LNCAP (cell line): ENCODE data around the gene HS3ST4.

Source experiments
- CTCF ChIP-seq: fragments of 450-650 bp; IDR thresholded peaks from 2 replicates; pipeline ENCODE4 v1.5.1; 2017; ENCODE audit warnings: mild to moderate bottlenecking

HS3ST4 gene

GRCh38 chr16:25799816-25800215, 108.1 kb downstream of the HS3ST4 start:
- no peak for TF ChIP-seq CTCF

DNA sequence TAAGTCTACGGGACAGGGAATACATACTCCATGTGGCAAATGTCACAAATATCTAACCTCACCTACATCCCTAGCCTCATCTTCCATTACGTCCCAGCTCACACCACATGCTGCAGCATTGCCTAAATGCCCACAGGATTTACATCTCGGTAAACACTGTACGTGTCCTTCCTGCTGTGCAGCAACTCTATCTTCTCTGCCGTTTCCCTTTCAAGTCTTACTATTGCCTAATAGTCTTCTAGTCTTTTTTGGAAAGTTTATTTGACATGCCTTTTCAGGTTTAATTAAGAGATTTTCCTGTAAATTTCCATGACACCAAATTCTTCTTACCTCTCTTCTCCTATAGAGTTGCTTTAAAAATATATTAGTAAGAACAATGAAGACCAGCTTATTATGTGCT, 120.5 kb downstream of the HS3ST4 start:
- no peak for TF ChIP-seq CTCF

DNA sequence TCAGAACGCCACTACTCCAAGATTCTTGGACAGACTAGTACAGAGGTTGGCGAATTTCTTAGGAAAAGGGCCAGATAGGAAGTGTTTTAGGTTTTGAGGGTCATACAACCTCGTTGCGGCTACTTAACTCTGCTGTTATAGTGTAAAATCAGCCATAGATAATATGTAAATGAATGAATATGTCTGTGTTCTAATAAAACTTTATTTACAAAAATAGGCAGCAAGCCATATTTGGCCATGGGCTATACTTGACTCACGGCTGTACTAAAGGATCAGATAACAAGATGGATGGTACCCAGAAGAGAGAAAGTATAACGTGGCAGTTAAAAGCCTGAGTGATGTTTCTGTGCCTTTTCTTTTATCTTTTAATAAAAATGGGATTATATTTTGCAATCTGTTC, 125.5 kb downstream of the HS3ST4 start:
- no peak for TF ChIP-seq CTCF

GRCh38 chr16:25817876-25818275, 126.1 kb downstream of the HS3ST4 start:
- TF ChIP-seq CTCF = no peak

DNA sequence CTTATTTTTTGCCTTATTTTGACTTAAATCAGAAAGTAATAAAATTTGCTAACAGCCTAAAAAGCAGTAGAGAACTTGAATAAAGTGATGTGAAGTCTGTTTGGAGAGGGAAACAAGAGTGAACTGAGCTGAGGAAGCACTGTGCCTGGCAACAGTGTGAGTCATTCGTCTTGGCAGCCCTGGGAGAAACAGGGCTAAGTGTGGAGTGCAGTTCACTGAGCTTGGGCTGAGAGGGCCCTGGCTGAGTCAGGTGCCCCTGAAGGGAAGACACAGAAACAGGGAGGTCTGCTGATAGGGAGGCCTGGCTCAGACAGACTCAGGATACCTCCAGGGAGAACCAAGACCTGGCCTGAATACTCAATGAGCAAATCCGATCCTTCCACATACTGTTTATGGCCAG, 132.1 kb downstream of the HS3ST4 start:
- no peak for TF ChIP-seq CTCF

DNA sequence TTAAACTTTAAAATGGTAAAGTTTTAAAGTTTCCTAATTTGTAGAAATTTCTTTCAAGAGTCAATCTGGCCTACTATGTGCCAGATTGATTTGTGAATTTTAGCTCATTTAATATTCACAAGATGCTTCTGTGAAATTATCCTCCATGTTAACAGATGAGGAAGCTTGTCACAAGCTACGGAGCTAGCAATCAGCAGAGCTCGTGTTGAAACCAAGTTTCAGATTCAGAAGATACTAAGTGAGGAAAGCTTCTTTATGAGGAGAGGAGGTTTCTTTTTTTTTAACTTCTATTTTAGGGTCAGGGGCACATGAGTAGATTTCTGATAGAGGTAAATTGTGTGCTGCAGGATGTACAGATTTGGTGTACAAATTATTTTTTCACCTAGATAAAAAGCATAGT, 135.9 kb downstream of the HS3ST4 start:
- TF ChIP-seq CTCF = no peak

GRCh38 chr16:25828510-25828909, 136.8 kb downstream of the HS3ST4 start:
- no peak for TF ChIP-seq CTCF

DNA sequence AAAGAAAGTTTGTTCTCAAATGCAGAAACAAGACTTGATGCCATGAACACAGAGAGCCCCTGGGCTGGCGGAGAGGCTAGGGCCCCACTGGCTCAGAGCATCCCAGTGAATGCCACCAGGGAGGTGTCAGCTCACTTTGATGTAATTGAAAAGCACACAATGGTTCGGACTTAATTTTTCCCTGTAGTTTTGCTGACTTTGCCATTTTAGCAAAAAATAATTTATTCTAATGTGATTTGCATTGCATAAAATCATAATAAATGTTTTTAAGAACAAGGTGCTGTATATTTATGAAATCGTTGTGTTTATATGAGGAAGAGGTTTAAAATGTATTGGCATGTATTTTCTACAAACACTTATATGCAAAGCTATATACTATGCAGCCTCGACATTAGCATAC, 140.5 kb downstream of the HS3ST4 start:
- TF ChIP-seq CTCF = no peak
